HFFc6 (cell line): ENCODE results near the gene GTPBP4. TPM values are rescaled to one million over a fixed set of nuclear protein-coding genes. Genes with fewer than 3 reads are reported as not detected.

Experiments
- DNase-seq: peaks from one replicate; pipeline ENCODE4 v3.0.0-alpha.2; 2018
- H3K27ac Mint-ChIP-seq: 2 replicates; pipeline ENCODE4 v1.8.0; 2020; ENCODE audit warnings: mild to moderate bottlenecking, mixed read lengths
- H3K27me3 Mint-ChIP-seq: 2 replicates; pipeline ENCODE4 v1.8.0; 2021; ENCODE audit warnings: mild to moderate bottlenecking, moderate library complexity, mixed read lengths; ENCODE audit not compliant: insufficient read depth
- H3K36me3 Mint-ChIP-seq: 2 replicates; pipeline ENCODE4 v1.8.0; 2021; ENCODE audit warnings: low read depth, mixed read lengths
- H3K4me1 Mint-ChIP-seq: 2 replicates; pipeline ENCODE4 v1.8.0; 2020; ENCODE audit warnings: low read depth, mixed read lengths
- H3K4me3 Mint-ChIP-seq: 2 replicates; pipeline ENCODE4 v1.8.0; 2020; ENCODE audit warnings: mild to moderate bottlenecking, moderate library complexity, mixed read lengths
- H3K9me3 Mint-ChIP-seq: 2 replicates; pipeline ENCODE4 v1.8.0; 2020; ENCODE audit warnings: mild to moderate bottlenecking, mixed read lengths
- CTCF ChIP-seq: fragments of 200-600 bp; sonication (generic); IDR thresholded peaks from 2 replicates; pipeline ENCODE4 v1.5.0; 2021; ENCODE audit warnings: antibody characterized with exemption, mild to moderate bottlenecking
- total RNA-seq, 6 experiments: library from RNA; stranded (reverse); fragmentation: NEBNext Ultra II Directional; extraction: Animal tissue kit (Norgen Biotek cat#: 25700); gene quantifications; 2 replicates in 1 of 6; 3 replicates in 5 of 6; pipeline ENCODE4 v1.2.3, GENCODE V29; 2021

GTPBP4 gene
- total RNA-seq, 6 experiments from 2014 or later, result 60.2 to 80.3 (median 68.3) TPM

DNA sequence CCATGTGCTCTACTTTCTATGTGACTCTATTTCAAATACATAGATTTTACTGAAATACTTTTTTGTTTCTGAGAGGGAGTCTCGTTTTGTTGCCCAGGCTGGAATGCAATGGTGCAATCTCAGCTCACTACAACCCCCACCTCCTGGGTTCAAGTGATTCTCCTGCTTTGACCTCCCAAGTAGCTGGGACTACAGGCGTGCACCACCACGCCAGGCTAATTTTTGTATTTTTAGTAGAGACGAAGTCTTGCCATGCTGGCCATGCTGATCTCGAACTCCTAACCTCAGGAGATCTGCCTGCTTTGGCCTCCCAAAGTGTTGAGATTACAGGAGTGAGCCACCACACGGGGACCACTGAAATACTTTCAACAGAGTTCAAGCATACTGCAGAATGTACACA, 57.2 kb downstream of the GTPBP4 start:
- no peak for DNase-seq
- Mint-ChIP-seq H3K36me3 (peaks cover 17% of the 10 kb centered on the region), H3K4me1 (peaks cover 22% of the 10 kb centered on the region), H3K27ac (no peak overlapping the region), H3K27me3 (peaks cover 2% of the 10 kb centered on the region), H3K4me3 (no peak overlapping the region; the same call in 1 of the 2 replicates), H3K9me3 (no peaks in the 10 kb centered on the region)
- no peak for TF ChIP-seq CTCF

DNA sequence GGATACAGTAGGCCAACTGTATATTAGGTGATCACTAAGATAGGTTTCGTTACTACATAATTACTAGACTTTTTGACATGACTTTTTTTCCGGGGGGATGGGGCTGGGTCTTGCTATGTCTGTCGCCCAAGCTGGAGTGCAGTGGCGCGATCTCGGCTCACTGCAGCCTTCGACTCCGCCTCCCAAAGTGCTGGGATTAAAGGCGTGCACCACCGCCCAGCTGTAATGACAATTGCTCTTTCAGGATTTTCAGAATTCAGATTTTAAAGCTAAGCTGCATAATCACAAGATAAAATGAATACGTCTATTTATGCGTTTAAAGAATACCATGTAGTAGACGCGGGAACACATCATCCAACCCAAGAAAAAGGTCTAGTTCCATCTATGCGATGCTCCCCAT, 59.7 kb downstream of the GTPBP4 start:
- no peak for DNase-seq
- TF ChIP-seq CTCF, result no peak
- Mint-ChIP-seq H3K36me3 (peaks cover 16% of the 10 kb centered on the region), H3K27me3 (peaks cover 2% of the 10 kb centered on the region), H3K4me1 (peaks cover 39% of the 10 kb centered on the region), H3K27ac (peak overlapping the region; percentile 99), H3K4me3 (peak overlapping the region; percentile 96), H3K9me3 (no peaks in the 10 kb centered on the region)

DNA sequence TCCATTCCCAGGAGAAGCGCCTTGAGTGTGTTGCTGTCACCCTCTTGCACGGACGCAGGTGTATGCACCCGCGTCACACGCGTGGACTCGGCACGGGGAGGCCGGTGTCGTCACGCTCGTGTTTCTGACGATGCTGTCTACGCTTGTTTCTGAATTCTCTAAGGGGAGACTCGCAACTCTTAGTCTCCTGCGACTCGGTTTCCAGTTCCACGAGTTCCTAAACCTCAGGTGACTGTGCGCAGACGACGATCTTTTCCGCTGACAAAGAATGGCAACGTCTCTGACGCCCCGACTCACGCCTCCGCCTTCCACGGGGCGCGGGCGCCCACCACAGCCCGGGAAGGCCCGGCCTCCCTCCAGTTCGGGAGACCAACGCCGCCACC, 60.1 kb downstream of the GTPBP4 start:
- Mint-ChIP-seq H3K27ac (peak overlapping the region; percentile 99), H3K4me3 (peak overlapping the region; percentile 96), H3K4me1 (peaks cover 39% of the 10 kb centered on the region), H3K9me3 (no peaks in the 10 kb centered on the region), H3K36me3 (peaks cover 15% of the 10 kb centered on the region), H3K27me3 (peaks cover 2% of the 10 kb centered on the region)
- peak; percentile 17 for DNase-seq
- no peak for TF ChIP-seq CTCF

GRCh38 chr10:1048732-1049424, 60.6 kb downstream of the GTPBP4 start, which contains the start of gene IDI1:
IDI1 (minus strand) TSS chr10:1049119; CDS start chr10:1049003, 116 bp downstream.
- peaks cover 18% of the 10 kb centered on the region for H3K36me3 Mint-ChIP-seq
- no peak for TF ChIP-seq CTCF
- H3K4me1 Mint-ChIP-seq, result peaks cover 45% of the 10 kb centered on the region
- H3K27ac Mint-ChIP-seq, result peak within 1 kb of the TSS; percentile 99
- peaks cover 2% of the 10 kb centered on the region for H3K27me3 Mint-ChIP-seq
- peak within 1 kb of the TSS; percentile 96 for H3K4me3 Mint-ChIP-seq
- peak; percentile 98 for DNase-seq
- H3K9me3 Mint-ChIP-seq, result no peaks in the 10 kb centered on the region

GRCh38 chr10:1049425-1049958, 61.3 kb downstream of the GTPBP4 start:
- peak overlapping the region; percentile 99 for H3K27ac Mint-ChIP-seq
- no peak for DNase-seq
- peaks cover 2% of the 10 kb centered on the region for H3K27me3 Mint-ChIP-seq
- no peak for TF ChIP-seq CTCF
- H3K4me1 Mint-ChIP-seq, result peaks cover 51% of the 10 kb centered on the region
- no peaks in the 10 kb centered on the region for H3K9me3 Mint-ChIP-seq
- H3K36me3 Mint-ChIP-seq, result peaks cover 21% of the 10 kb centered on the region
- H3K4me3 Mint-ChIP-seq, result peak overlapping the region; percentile 96
